AML-193 (cell line): ENCODE data around the gene SELENOW.
"Not testable (repeated sequence)": the region's sequence is repeated elsewhere in the genome, so short reads cannot be mapped to it uniquely, and the experiment has no call there.

ENCODE experiments used
- DNase-seq, 2 experiments: peaks; one replicate each; lab custom pipeline; 2025; lab: John Stamatoyannopoulos, UW

SELENOW gene

DNA sequence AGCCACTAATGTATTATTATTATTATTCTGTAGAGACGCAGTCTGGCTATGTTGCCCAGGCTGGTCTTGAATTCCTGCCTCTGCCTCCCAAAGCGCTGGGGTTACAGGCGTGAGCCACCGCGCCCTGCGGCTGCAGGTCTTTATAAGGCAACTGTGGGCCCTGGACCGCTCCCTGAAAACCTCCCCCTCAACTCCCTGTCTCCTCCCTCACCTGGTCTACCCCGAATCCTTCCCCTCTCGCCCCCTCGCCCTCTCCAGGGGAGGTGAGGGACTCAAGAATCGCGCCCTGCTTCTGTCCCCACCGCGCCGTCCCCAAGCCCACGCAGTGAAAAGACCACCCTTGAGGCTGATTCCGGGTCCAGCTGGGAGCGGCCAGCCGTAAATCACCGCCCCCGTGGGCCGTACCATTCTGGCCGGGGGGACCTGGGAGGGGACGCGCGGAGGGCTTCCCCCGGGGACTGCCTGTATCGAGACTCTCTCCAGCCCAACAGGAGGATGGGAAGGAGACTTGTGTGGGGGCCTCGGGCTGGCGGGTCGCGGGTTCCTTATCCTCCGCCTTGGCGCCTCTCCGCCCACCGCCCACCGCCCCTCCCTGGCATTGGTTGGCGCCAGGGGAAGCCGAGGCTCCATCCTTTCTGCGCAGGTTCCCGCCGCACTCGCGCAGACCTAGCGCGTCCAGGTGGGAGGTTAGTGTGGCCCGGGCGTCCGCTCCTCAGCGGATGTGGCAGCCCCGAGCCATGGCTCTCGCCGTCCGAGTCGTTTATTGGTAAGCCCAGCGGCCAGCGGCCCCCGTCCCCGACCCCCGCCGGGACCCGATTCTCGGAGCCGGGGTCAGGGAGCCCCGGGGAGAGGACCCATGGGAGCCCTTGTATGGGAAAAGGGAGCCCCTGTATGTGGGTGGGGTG lies at the start of gene SELENOW:
Gene SELENOW, plus strand, starts transcription at position 655 of the 905 bp plus-strand sequence. Its CDS starts 83 bp downstream, at position 738.
- DNase-seq: peak; percentile 29 to 33

DNA sequence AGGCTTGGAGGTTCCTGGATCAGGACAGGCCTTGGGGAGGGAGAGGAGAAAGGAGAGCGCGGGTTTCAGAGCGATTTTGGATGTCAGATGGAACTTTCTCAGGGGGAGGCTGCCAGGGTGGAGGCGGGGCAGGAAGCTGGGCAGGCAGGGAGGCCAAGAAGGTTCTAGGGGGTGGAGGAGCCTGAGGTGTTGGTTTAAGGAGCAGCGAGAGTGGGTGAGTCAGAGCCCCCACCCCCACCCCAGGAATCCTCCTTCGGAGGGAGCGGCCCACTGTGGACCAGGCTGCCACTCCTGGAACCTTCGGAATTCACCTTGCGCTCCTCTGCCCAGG lies 49.1 kb upstream of the SELENOW start:
- no peak for DNase-seq

DNA sequence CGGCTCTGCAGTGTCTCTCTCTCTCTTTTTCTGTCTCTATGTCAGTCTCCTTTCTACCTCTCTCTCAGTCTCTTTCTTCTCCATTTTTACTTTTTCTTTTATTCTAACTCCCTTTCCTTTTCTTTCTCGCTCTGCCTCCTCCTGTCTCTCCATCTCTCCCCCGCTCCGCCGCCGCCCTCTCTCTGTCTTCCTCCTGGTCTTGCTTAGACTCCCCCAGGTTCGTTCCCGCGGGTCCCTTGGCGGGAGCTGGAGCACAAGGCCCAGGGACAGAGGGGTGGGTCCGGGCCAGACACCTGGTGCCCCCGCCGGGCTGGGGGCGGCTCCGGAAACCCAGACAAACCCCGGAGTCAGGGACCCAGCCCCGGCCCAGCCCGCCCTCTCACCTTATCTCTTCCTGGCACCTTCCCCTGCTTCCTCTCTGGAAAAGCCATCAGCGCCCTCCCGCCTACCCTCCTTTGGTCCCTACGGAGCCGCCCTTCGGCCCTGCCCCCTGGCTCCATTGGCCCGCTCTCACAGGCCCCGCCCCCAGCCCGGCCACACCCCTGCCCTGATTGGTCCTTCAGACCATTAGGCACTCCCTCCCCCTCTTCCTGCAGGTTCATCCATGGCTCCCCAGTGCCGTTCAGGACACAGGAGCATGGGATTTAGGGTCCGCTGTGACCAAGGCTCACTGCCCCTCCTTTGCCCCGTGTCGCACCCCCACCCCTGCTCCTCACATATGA lies 48.5 kb upstream of the SELENOW start:
- DNase-seq: no peak

DNA sequence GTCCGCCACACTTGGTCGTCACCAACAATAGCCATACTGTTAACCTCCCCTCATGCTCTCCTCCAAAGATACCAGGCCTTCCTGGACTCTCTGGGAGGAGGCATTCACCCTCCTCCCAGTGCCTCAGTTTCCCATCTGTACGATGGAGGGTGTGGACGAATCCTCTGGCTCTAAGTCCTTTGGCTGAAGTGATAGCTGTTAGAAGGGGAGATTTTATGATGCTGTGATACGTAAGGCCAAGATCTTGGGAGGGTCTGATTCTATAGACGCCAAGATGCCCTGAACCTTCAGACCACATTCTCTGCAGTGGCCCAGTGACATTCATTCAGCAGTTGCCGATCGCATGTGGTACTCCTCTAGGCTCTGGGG lies 48.0 kb upstream of the SELENOW start:
- DNase-seq: no peak

DNA sequence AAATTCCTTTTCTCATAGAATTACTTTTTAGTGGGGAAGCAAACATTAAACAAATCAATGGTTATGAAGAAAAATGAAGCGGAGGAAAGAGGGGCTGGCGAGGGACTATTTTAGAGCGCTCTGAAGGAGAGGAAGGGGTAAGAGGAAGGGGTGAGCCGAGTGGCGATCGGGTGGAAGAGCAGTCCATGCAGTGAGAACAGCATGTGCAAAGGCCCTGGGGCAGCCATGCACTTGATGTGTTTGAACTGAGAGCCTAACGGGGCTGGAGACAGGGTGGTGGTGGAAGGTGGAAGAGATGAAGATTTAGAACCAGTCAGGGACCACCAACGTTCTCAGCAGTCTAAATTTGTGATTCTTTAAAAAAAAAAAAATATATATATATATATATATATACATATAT lies 47.6 kb upstream of the SELENOW start:
- no peak for DNase-seq

DNA sequence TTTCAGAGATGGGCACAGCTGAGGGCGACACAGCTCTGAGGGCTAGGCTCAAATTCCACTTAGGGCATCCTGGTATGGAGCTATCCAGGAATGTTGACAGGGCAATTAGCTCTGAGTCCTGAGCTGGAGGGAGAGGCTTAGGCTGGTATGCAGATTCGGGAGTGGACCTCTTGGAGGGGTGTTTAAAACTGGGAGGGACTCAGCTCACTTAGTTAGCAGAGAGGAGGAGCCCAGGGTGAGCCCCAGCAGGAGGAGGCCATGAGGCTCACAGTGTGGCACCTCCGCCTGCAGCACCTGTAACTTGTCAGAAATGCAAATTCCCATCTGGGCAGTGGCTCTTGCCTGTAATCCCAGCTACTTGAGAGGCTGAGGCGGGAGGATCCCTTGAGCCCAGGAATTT lies 43.4 kb upstream of the SELENOW start:
- no peak for DNase-seq

DNA sequence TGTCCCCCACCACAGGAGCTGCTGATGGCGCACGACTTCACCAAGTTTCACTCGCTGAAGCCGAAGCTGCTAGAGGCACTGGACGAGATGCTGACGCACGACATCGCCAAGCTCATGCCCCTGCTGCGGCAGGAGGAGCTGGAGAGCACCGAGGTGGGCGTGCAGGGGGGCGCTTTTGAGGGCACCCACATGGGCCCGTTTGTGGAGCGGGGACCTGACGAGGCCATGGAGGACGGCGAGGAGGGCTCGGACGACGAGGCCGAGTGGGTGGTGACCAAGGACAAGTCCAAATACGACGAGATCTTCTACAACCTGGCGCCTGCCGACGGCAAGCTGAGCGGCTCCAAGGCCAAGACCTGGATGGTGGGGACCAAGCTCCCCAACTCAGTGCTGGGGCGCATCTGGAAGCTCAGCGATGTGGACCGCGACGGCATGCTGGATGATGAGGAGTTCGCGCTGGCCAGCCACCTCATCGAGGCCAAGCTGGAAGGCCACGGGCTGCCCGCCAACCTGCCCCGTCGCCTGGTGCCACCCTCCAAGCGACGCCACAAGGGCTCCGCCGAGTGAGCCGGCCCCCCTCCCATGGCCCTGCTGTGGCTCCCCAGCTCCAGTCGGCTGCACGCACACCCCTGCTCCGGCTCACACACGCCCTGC lies 37.5 kb upstream of the SELENOW start:
- no peak for DNase-seq

DNA sequence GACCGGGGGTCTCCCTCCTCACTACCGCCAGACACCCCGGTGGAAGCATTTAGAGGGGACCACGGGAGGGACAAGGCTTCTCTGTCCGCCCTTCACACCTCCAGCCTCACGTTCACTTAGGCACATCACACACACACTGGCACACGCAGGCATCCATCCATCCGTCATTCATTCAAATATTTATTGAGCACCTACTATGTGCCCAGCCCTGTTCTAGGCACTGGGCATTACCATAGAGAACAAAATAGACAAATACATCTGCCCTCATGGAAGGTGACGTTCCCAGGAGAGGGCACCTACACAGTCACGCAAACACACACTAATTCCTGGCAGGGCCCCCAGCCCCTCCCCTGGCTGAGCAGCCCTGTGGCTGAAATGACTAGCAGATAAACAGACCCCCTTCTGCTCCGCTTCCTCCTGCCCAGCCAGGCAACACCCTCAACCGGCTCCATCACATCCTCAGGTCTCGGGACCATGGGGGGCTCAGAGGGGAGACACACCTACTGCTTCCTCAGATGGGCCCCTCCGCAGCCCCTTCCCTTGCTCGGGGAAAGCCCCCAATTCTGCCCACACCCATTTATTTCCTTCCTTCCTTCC lies 36.9 kb upstream of the SELENOW start:
- no peak for DNase-seq

DNA sequence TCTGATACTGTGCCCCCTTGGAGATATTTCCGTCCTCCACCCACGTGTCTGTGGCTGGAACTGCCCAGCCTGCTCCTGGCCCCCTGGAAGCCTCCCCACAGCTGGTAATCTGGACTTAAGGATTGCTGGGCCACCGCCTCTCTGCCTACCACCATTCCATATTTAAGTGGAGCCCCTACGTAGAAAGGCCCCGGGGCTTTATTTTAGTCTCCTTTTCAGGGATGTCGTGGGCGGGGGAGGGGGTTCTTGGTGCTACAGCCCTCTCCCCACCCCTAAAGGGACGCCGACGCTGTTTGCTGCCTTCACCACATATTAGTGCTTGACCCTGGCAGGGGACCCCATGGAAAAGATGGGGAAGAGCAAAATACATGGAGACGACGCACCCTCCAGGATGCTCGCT lies 35.9 kb upstream of the SELENOW start:
- no peak for DNase-seq

DNA sequence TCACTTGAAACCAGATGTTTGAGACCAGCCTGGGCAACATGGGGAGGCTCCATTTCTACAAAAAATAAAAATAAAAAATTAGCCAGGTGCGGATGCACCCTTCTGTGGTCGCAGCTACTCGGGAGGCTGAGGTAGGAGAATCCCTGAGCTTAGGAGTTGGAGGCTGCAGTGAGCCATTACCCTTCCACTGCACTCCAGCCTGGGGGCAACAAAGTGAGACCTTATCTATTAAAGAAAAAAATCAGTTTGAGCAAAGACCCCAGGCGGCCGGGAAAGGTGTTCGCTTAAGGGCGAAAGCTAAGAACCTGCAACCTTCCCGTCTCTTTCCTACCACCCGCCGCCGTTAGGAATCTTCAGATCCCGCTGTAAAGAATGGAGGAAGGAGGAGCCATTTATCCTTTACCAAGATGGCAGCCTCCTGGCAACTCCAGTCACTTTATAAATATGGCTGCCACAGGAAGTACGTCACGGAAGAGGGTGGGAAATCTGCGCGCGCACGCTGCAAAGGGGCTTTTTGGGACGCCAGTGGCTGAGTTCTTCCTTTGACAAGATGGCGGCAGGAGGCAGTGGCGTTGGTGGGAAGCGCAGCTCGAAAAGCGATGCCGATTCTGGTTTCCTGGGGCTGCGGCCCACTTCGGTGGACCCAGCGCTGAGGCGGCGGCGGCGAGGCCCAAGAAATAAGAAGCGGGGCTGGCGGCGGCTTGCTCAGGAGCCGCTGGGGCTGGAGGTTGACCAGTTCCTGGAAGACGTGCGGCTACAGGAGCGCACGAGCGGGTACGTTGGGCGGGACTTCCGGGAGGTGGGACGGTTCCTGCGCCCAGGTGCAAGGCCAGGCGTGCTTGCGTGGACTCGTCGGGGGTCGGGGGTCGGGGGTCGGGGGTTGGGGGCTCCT lies 33.2 kb upstream of the SELENOW start, which contains the start of gene NOP53:
Gene NOP53, plus strand, starts transcription at position 537 of the 892 bp plus-strand sequence. Its CDS starts 14 bp downstream, at position 551.
- DNase-seq: peak; percentile 87 to 89

DNA sequence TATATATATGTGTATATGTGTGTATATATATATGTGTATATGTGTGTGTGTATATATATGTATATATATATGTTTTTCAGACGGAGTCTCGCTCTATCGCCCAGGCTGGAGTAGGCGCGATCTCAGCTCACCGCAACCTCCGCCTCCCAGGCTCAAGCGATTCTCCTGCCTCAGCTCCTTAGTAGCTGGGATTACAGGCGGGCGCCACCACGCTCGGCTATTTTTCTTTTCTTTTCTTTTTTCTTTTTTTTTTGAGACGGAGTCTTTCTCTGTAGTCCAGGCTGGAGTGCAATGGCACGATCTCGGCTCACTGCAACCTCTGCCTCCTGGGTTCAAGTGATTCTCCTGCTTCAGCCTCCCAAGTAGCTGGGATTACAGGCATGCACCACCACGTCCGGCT lies 32.4 kb upstream of the SELENOW start:
- not testable (repeated sequence) for DNase-seq

DNA sequence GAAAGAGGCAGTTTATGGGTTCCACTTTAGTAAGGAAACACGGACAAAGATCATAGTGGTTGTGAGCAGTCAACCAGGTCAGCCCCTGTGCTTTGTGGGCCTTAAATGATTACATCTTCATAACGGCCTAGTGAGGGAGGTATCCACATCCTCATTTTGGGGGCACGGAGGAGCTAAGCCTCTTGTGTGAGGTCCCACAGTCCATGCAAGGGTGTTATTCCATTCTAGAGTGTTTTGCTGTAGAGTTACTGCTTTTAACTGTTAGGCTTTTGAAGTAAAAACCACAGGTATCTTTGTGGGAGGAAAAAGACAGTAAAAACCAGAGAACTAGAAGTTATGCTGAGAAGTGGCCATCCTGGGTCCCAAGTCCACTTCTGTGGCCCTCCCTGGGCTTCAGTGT lies 29.2 kb upstream of the SELENOW start:
- no peak for DNase-seq

DNA sequence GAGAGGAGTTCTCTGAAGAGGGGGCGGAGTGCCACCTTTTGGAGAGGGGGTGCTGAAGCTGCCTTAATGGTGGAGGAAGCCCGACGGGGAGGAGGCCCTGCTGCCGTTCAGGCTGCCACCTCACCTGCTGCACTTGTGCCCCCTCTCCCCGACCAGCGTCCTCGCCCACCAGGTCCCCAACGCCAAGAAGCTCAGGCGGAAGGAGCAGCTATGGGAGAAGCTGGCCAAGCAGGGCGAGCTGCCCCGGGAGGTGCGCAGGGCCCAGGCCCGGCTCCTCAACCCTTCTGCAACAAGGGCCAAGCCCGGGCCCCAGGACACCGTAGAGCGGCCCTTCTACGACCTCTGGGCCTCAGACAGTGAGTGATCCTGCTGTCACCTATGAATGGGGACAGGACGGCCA lies 27.8 kb upstream of the SELENOW start:
- no peak for DNase-seq

DNA sequence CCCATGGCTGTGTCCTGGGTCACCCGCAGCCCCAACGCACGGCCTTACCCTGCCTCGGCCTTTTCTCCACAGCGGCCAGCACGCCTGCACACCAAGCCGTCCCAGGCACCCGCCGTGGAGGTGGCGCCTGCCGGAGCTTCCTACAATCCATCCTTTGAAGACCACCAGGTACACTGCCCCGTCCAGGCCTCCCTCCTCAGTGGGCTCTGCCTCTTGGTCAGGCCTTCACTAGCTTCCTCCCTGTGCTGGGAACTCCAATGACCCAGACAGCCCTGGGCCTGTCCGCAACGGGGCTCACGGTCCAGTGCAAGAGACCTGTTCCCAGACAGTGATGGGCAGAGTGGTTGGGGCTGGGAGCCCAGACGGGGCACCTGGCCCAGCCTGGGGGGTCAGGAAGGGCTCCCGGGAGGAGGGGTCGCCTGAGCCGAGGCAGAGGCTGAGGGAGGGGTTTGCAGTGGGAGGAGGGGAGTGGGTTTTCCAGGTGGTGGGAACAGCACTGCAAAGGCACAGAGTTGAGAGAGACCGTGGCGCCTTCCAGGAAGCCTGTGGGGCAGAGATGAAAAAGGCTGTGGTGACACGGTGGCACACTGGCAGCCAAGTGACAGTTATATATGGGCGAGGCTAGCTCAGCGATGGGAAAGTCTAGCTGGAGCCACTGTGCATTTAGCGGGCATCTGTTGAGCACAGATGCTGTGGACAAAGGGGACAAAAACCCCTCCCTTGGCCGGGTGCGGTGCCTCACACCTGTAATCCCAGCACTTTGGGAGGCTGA lies 25.9 kb upstream of the SELENOW start:
- DNase-seq: no peak

DNA sequence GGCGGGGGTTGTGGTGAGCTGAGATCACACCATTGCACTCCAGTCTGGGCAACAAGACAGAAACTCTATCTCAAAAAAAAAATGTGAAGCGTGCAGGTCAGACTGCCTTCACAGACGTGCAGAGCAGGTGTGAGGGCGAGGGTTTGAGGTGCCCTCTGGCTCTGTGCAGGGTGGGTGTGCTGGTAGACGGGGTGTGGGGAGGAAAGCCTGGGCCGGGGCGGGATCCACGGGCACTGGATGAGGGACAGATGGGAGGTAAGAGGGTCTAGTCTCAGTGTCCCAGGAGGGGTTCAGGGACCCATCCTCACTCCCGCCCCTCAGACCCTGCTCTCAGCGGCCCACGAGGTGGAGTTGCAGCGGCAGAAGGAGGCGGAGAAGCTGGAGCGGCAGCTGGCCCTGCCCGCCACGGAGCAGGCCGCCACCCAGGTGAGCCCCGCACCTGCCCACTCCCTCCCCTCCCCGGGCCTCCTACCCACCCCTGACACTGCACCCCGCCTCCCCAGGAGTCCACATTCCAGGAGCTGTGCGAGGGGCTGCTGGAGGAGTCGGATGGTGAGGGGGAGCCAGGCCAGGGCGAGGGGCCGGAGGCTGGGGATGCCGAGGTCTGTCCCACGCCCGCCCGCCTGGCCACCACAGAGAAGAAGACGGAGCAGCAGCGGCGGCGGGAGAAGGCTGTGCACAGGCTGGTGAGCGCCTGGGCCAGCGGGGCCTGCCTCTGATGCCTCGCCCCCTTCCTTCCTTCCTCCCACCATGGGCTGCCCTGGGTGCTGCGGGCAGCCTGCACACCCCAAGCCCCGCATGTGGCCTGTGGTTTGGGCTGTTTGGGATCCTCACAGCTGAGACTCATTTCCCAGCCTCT lies 24.1 kb upstream of the SELENOW start:
- DNase-seq: no peak

DNA sequence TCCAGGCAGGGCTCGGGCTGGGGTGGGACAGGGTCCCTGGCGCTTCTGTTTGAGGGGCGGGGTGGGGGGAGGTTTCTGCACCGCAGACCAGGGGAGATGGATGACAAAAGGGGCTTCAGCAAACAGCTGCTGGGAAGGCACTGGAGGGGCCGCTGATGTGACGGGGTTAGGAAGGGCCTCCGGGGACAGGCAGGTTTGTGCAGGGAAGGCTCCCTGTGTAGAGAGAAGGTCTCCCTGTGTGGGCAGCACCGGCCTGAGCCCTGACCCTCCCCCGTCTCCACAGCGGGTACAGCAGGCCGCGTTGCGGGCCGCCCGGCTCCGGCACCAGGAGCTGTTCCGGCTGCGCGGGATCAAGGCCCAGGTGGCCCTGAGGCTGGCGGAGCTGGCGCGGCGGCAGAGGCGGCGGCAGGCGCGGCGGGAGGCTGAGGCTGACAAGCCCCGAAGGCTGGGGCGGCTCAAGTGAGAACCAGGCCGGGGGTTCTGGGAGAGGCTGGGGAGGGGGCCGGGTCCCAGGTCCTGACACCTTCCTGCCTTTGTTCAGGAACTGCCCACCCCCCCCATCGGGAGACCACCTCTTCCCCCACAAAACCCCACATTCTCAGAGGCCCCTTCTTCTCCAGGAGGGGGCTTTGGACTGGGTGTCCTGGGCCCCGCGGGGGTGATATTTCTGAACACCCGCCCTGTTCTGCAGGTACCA lies 23.3 kb upstream of the SELENOW start:
- no peak for DNase-seq

DNA sequence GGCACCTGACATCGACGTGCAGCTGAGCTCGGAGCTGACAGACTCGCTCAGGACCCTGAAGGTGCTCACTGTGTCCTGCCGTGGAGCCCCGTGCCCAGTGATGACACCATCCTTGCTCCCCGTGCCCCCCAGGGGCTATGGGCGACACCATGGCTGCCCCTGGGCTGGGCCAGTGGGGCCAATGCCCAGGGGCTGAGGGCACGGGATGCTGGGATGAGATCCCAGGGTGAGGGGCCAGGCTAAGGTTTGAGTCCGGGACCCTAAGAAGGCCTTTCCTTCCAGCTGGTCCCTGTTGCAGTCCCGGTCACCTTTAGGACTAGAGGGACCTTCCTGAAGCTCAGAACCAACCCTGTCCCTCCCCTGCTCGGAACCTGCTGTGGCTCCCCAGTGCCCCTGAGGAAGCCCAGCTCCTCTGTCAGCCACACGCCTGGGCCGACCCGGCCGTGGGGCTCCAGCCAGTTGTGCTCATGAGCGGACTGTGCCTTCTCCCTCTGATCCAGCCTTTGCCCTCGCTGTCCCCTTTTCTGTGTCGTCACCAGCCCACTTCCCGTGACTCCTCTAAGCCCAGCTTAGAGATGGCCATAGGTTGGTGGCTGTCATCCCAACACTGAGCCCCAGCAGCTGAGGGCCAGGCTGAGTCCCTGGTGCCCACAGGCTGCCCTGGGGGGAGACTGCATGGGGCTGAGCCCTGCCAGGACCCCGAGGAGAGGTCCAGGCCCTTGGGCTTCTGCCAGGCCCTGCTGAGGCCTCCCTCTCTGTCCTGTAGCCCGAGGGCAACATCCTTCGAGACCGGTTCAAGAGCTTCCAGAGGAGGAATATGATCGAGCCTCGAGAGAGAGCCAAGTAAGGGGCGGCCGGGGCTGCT lies 22.5 kb upstream of the SELENOW start:
- DNase-seq: no peak

DNA sequence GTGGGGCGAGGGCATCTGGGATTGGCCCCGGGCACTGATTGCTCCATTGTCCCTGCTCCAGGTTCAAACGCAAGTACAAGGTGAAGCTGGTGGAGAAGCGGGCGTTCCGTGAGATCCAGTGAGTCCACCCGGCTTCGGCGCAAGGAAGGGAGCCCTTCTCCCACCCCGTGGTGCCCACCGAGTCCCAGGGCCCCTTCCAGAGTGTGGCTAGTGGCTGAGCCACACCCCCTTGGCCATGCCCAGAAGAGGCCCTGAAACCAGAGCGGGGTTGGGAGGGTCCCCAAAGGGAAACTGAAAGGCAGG lies 21.9 kb upstream of the SELENOW start:
- no peak for DNase-seq
